Fibroblast of peridontal ligament (primary cell): ENCODE results near the gene INPPL1.
A peak's percentile ranks its signal among the peaks of the same experiment; 100 is the strongest.
"Not testable (repeated sequence)": the region's sequence is repeated elsewhere in the genome, so short reads cannot be mapped to it uniquely, and the experiment has no call there.

Experiments
- DNase-seq: peaks from one replicate; pipeline ENCODE4 v3.0.0-alpha.2; 2010; ENCODE audit errors: extremely low read depth

INPPL1 gene

DNA sequence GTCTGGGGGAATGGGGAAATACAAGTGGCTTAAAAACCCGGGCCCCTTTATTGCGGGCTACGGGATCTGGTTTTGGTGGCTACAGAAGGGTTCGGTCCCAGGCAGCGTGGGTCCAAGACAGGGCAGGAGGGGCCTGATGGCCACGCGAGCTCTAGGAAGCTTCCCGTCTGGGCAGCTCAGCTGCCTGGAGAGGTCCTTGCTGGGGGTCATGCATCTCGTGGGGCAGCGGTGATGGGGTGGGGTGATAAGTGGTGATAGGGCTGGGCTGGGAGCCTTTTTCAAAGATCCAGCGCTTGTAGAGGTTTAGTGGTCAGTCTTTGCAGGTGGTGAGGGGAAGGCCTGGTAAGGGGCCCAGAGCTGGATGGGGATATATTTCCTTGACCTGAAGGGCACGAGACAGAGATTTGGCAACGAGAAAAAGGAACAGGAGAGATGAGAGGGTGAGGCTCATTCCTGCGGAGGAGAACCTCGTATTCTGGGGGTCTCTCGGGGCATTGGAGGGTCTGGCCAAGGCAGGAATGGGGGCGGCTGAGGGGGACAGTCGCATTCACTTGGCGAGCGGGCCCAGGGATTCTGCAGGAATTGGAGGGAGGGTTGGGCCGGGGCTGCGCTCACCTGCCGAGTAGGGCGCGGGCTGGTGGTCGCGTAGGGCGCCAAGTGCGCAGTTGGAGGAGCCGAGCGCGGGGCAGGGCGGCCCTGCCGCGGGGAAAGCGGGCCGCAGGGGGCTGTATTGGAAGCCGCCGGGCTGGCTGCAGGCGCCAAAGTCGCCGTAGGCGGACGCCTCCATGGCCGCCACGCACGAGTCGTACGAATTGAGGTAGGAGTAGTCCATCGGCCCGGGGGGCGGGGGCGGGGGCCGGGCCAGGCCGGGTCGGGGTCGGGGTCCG is 18.8 kb downstream of the INPPL1 start:
- no peak for DNase-seq

- DNase-seq: no peak
Observed at GRCh38 chr11:72244060-72244360, 19.4 kb downstream of the INPPL1 start, which contains the start of gene PHOX2A. PHOX2A (minus strand) TSS chr11:72244176; CDS start chr11:72244004, 172 bp downstream.

GRCh38 chr11:72244361-72245262 is 20.0 kb downstream of the INPPL1 start:
- DNase-seq: no peak

- no peak for DNase-seq
Observed at GRCh38 chr11:72245263-72245816, 20.8 kb downstream of the INPPL1 start.

DNA sequence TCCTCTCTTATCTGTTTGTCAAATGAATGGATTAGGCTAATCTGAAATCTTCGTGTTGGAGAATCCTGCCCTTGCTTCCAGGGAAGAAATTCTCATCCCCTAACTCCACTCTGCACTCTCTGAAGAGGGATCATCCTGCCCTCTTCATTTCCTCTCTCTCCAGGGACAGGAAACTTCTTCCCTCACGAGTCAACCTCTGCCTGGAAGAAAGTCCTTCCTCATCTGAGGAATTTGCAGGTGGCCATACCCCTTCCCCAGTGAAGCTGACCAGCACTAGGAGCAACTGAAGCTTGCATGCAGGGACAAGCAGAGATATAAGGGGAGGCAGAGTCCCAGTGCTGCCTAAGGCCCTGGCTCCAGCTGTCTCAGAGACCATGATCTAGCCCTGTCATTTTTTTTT is 23.0 kb downstream of the INPPL1 start:
- DNase-seq: no peak

GRCh38 chr11:72249961-72250360 is 25.4 kb downstream of the INPPL1 start:
- DNase-seq: no peak

GRCh38 chr11:72250661-72251464 is 26.3 kb downstream of the INPPL1 start:
- DNase-seq: no peak

GRCh38 chr11:72251614-72252013 is 27.0 kb downstream of the INPPL1 start:
- DNase-seq: no peak

DNA sequence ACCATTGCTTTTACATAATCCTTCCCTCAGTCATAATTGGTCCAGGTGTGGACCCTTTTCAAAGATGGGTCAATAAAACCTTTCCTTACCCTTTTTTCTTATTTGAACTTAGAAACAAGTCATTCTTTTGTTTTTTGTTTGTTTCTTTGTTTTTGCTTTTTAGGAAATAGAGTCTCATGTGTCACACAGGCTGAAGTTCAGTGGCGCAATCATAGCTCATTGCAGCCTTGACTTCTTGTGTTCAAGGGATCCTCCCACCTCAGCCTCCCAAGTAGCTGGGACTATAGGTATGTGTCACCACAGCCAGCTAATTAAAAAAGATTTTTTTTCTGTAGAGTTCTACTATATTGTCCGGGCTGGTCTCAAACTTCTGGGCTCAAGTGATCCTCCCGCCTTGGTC is 28.8 kb downstream of the INPPL1 start:
- no peak for DNase-seq

- DNase-seq: no peak
Observed at GRCh38 chr11:72254299-72254993, 29.9 kb downstream of the INPPL1 start.

DNA sequence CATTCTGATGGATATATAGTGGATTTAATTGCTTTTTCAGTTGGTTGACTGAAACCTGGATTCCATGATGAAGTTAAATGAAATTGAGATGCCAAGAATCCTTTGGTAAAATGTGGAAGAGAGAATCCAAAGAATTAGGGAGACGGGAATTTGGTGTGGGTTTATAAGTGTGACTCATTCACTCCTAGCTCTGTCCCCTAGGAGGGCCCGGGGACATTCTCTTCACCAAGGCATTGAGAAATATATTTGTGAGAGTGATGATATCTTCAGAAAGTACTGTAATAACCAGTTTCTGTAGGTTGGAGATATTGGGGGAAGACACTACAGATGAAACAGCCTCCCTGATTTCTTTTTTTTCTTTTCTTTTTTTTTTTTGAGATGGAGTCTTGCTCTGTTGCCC is 33.0 kb downstream of the INPPL1 start:
- DNase-seq: no peak

GRCh38 chr11:72259490-72259889 is 34.9 kb downstream of the INPPL1 start:
- DNase-seq: no peak

DNA sequence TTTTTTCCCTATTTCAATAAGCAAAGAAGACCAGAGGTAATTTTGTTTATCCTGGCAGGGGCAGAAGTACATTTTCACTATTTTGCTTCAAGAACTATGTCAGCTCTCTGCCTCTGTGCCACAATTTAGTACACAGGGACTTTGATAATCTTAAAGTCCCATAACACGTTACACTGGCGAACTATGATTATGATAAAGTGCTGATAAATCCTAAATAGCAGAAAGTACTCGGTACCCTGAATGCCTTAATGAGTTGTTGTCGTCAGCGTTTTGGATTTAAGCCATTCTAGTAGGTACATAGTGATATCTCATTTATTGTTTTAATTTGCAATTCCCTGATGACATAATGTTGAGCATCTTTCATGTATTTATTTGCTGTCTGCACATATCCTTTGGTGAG is 36.0 kb downstream of the INPPL1 start:
- no peak for DNase-seq

GRCh38 chr11:72263361-72263760 is 38.8 kb downstream of the INPPL1 start:
- peak; percentile 68 for DNase-seq

- peak; percentile 9 for DNase-seq
Observed at GRCh38 chr11:72265951-72266350, 41.4 kb downstream of the INPPL1 start.

DNA sequence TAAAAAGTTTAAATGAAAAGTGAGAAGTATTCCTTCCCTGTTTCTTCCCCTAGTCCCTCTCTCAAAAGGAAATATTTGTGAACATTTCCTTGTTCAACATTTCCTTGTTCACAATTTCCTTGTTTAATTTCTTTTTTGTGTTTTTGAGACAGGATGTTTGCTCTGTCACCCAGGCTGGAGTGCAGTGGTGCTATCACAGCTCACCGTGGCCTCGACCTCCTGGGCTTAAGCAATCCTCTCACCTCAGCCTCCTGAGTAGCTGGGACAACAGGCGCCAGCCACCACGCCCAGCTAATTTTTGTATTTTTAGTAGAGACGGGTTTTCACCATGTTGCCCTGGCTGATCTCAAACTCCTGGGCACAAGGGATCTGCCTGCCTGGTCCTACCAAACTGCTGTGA is 42.4 kb downstream of the INPPL1 start:
- DNase-seq: not testable (repeated sequence)

GRCh38 chr11:72267956-72268617 is 43.5 kb downstream of the INPPL1 start:
- no peak for DNase-seq

- no peak for DNase-seq
Observed at GRCh38 chr11:72271980-72272379, 47.4 kb downstream of the INPPL1 start.

- DNase-seq: peak; percentile 57
Observed at GRCh38 chr11:72274435-72274834, 49.9 kb downstream of the INPPL1 start.

DNA sequence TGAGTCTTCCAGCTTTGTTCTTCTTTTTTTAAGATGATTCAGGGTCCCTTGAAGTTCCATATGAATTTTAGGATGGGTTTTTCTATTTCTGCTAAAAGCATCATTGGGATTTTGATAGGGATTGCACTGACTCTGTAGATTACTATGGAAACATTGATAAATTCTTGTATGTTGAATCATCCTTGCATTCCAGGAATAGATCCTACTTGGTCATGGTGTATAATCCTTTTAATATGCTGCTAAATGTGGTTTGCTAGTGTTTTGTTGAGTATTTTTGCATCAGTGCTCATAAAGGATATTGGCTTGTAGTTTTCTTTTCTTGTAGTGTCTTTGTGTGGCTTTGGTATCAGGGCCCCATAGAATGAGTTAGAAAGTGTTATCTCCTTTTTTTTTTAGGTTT is 54.3 kb downstream of the INPPL1 start:
- DNase-seq: peak; percentile 71
